ENCODE data around the gene NOSIP.

The NOSIP gene

DNA sequence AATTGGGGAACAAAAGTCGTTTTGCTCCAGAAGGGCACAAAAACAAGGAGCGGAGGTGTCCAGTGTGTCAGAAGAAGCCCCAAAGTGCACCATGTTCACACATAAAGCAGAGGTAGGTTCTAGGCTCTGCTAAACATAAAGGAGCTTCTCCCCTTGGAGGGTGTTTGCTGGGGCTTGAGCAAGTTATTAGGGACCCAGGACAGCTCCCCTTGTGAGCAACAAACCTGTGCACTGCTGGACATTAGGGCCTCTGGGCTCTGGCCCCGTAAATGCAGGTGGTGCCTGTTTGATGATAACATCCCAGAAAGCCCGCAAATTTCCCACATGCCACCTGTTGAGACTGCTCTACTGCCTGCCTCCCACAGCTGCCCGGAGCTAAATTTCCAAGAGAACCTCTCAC is 41.7 kb downstream of the NOSIP start:
- TF ChIP-seq, protein P1, sequence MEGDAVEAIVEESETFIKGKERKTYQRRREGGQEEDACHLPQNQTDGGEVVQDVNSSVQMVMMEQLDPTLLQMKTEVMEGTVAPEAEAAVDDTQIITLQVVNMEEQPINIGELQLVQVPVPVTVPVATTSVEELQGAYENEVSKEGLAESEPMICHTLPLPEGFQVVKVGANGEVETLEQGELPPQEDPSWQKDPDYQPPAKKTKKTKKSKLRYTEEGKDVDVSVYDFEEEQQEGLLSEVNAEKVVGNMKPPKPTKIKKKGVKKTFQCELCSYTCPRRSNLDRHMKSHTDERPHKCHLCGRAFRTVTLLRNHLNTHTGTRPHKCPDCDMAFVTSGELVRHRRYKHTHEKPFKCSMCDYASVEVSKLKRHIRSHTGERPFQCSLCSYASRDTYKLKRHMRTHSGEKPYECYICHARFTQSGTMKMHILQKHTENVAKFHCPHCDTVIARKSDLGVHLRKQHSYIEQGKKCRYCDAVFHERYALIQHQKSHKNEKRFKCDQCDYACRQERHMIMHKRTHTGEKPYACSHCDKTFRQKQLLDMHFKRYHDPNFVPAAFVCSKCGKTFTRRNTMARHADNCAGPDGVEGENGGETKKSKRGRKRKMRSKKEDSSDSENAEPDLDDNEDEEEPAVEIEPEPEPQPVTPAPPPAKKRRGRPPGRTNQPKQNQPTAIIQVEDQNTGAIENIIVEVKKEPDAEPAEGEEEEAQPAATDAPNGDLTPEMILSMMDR (conservative IDR thresholded peaks at IDR 0.05; ENCODE audit: low read depth, low read length) = no peak
- DNase-seq (ENCODE audit: low read depth) = no peak
- H3K4me3 ChIP-seq (ENCODE audit: low read depth, low read length) = no peak overlapping the region

DNA sequence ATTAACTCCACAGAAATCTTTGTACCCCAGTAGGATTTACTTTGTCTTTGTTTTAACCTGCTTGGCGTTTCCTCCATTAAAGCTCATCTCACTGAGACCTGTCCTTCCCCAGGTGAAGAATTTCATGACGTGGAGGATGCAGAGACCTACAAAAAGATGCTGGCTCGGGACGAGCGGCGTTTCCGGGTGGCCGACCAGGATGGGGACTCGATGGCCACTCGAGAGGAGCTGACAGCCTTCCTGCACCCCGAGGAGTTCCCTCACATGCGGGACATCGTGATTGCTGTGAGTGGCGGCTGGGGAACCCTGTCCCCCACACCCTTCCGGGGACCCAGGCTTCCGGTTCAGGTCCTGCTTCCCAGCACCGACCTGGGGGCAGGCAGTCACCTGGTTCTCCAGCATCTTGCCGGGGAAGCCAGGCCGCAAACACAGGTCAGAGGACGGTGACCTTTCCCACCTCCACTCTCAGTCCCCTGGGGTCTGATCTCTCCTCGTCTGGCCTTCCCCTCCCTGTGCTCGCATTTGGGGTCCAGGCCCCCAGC is 43.4 kb downstream of the NOSIP start:
- no peak for DNase-seq (ENCODE audit: low read depth)
- H3K4me3 ChIP-seq (ENCODE audit: low read depth, low read length) = no peak overlapping the region
- TF ChIP-seq, protein P1 (conservative IDR thresholded peaks at IDR 0.05; ENCODE audit: low read depth, low read length) = no peak

DNA sequence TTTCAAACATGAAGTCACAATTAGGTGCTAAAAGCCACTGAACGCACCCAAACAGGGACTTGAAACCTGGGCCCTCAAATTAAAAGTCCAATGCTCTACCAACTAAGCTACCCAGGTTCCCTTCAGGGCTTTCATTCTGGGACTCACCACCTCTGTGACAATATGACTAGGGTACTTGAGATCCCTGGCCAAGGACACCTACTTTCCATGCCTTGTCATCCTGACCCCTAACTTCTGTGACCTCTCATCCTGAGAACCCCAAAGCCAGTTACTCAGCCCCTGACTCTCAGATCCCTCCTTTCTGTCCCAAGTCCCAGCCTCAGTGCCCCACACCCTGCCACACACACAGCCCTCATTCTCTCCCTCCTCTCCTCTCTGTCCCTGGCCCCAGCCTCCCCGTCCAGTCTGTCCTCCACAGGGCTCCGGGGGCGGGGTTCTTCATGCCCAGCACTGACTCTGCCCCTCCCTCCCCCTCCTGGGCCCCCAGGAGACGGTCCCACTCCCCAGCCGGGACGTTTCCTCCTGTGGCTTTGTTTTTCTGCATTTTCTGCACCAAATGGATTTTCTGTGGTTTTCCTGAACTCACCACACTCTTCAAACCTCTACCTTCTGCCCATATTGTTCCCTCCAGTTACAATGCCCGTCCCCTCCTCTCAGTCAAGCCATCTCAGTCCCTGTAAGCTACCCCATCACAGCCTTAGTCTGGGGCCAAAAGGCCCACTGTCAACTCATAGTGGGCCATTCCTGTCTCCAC is 45.5 kb downstream of the NOSIP start:
- TF ChIP-seq, protein P1 (conservative IDR thresholded peaks at IDR 0.05; ENCODE audit: low read depth, low read length) = no peak
- no peak overlapping the region for H3K4me3 ChIP-seq (ENCODE audit: low read depth, low read length)
- no peak for DNase-seq (ENCODE audit: low read depth)

DNA sequence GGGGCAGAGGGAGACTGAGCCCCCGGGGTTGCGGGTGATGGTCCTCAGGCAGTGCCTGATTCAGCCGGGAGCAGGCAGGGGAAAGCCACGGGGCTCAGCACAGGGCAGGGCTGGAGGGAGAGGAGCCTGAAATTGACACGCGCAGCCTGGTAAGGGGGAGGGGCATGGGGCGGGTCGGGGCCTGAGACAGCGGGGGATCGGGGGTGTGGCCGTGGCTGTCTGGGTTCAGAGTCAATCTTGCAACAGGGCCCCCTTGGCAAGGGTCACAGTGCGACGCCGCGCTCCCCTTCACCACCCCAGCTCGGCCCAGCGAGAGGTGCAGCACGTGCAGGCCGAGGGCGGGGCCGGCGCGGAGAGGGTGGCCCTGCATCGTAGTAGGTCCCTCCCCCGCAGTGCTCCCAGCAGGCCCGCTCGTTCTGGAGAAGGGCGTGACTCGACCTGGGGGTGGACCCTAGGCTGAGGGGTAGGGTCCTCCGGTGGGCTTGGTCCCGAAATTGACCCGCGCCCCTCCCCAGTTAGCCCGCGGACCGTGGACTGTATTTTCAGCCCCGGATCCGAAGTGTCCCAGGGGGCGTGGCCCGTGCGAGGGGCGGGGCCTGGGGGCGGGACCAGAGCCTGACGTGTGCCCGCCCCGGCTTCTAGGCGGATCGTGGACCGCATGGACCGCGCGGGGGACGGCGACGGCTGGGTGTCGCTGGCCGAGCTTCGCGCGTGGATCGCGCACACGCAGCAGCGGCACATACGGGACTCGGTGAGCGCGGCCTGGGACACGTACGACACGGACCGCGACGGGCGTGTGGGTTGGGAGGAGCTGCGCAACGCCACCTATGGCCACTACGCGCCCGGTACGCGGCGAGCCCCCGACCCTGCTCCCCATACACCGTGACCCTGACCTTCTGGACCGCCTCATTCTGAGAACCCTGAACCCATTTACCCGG is 46.5 kb downstream of the NOSIP start:
- peak overlapping the region; percentile 72 for H3K4me3 ChIP-seq (ENCODE audit: low read depth, low read length)
- TF ChIP-seq, protein P1 (conservative IDR thresholded peaks at IDR 0.05; ENCODE audit: low read depth, low read length) = peak; percentile 39
- DNase-seq (ENCODE audit: low read depth) = peak; percentile 79

DNA sequence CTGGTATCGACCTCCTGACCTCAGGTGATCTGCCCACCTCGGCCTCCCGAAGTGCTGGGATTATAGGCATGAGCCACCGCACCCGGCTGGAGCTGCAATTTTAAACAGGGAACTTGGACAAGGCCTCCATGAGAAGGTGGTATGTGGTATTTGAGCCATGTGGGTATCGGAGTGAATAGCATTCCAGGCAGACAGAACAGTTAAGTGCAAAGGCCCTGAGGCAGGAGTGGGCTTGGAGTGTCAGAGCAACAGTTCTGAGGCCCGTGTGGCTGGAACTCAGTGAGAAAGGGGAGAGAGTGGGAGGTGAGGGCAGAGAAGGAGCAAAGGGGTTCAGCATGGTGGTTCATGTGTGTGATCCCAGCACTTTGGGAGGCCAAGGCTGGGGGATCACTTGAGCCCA is 49.6 kb downstream of the NOSIP start:
- DNase-seq (ENCODE audit: low read depth) = no peak
- no peak overlapping the region for H3K4me3 ChIP-seq (ENCODE audit: low read depth, low read length)
- TF ChIP-seq, protein P1 (conservative IDR thresholded peaks at IDR 0.05; ENCODE audit: low read depth, low read length) = no peak

DNA sequence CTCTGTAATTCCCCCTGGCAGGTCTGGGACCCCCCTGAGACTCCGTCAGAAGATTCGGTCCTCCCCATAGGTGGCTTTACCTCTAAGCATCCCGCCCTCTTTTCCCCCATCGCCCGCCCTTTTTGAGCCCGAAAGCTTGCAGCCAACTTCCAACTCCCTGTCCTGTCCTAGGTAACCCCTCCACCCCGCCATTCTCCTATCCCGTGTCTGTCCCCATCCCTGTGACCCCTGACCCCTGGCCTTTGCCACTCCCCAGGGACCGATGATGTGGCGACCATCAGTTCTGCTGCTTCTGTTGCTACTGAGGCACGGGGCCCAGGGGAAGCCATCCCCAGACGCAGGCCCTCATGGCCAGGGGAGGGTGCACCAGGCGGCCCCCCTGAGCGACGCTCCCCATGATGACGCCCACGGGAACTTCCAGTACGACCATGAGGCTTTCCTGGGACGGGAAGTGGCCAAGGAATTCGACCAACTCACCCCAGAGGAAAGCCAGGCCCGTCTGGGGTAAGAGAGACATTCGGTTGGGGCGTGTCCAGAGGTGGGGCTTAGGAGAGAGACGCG is 52.1 kb downstream of the NOSIP start:
- TF ChIP-seq, protein P1 (conservative IDR thresholded peaks at IDR 0.05; ENCODE audit: low read depth, low read length) = no peak
- peak; percentile 49 for DNase-seq (ENCODE audit: low read depth)
- peak overlapping the region; percentile 81 for H3K4me3 ChIP-seq (ENCODE audit: low read depth, low read length)
